K562 treated with DMSO at 1 percent for 48 hours (cell line): ENCODE results near the gene SRD5A1. TPM values are rescaled to one million over a fixed set of nuclear protein-coding genes. Genes with fewer than 3 reads are reported as not detected.

Experiments used
- total RNA-seq: library from RNA; unstranded; fragments of 300-600 nt; gene quantifications from 2 replicates; pipeline ENCODE4 v1.2.3, GENCODE V29; 2022; ENCODE audit warnings: low replicate concordance; ENCODE audit errors: extremely low read depth

SRD5A1 gene, protein sequence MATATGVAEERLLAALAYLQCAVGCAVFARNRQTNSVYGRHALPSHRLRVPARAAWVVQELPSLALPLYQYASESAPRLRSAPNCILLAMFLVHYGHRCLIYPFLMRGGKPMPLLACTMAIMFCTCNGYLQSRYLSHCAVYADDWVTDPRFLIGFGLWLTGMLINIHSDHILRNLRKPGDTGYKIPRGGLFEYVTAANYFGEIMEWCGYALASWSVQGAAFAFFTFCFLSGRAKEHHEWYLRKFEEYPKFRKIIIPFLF
- total RNA-seq, result not detected in 2 replicates

DNA sequence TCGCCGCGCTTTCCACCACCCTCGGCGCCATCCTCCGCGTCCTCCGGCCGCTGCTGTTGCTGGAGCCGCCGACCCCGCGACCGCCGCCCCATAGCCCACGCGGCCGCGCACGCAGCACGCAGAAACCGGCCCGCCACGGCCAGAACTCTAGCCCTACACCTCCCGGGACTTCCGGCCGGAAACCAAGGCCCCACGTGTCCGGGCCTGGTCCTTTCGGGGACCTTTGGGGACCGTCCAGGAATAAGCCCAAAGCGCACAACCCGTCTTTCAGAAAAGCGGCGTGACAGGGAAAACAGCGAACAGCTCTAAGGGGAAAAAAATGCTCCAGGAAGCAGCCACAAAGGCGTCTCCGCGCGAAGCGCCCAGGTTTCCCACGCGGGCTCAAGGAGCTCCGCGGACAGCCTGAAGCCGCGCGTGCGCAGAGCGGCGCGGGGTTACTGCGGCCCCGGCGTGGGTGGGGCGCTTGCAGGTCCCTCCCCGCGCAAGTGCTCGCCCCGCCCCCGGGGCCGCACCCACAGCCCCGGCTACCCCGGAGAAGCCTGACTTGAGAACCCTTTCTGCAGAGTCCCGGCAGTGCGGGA, at the start of gene SRD5A1, which contains the start of gene NSUN2:
Gene SRD5A1, plus strand, starts transcription at position 553 of the 581 bp plus-strand sequence. CDS start 137 bp downstream, outside the sequence.
Gene NSUN2, minus strand, starts transcription at position 157 of the 581 bp plus-strand sequence. Its CDS starts 65 bp downstream, at position 92.

DNA sequence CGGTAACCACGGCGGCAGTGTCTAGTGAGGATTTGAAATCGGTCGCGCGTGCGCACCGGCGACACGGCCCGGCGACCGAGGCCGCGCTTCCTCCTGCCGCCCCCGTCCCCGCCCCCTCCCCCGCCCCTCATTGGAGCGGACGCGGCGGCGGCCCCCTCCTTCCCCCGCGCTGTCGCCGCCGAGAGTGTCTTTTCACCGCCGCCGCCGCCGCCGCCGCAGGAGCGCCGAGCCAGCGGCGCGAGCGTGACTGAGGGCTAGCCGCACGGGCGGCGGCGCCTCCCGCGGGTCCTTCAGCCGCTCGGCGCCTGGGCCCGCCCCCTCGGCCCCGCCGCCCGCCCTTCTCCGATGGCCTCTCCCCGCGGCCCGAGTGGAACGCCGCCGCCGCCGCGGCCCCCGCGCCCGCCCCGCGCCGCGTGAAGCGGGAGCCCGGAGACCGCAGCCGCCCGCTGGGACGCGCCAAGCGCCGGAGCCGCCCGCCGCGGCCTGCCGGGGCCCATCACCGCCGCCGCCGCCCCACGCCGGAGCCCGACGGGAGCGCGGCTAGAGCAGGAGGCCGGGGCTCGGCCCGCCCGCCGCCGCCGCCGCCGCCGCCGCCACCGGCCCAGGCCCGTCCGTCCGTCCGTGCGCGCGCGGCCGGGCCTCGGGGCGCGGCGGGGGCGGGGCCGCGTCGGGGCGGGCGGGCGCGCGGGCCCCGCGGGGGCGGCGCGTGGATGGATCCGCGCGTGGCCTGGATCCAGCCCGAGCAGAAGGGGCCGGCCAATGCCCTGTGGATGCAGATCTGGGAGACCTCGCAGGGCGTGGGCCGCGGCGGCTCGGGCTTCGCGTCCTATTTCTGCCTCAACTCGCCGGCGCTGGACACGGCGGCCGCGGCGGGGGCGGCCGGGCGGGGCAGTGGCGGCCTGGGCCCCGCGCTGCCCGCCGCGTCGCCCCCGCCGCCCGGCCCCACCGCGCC, 80.3 kb downstream of the SRD5A1 start, which contains the start of gene TENT4A:
Gene TENT4A, plus strand, starts transcription at position 159 of the 952 bp plus-strand sequence. Its CDS starts 552 bp downstream, at position 711.

Other genes starting within 250 kb of the SRD5A1 start
- not detected in 2 replicates for gene UBE2QL1, start 184.6 kb upstream of the SRD5A1 start, total RNA-seq
- not detected in 2 replicates for gene NSUN2, start 396 bp upstream of the SRD5A1 start, total RNA-seq
- gene TENT4A, start 80.0 kb downstream of the SRD5A1 start, total RNA-seq, result 213 TPM in 1 of 2 replicates, not detected in the other